Naive B cell (primary cell): ENCODE measurements around the gene VEPH1. TPM values are rescaled to one million over a fixed set of nuclear protein-coding genes. Genes with fewer than 3 reads are reported as not detected.

ENCODE experiments used
- ATAC-seq, 2 donors: fragments of 150-1000 bp; cut with Tn5 transposase; 2 replicates each; pipeline ENCODE4 v1.10.0; 2021; ENCODE audit warnings: low read depth in 2 of 2, mild to moderate bottlenecking in 2 of 2, moderate library complexity in 2 of 2
- DNase-seq: peaks from one replicate; pipeline ENCODE4 v3.0.0; 2022
- H3K27ac Mint-ChIP-seq, 6 donors: one replicate each; pipeline ENCODE4 v1.8.0; 2020 to 2022; ENCODE audit warnings: mild to moderate bottlenecking in 6 of 6, mixed read lengths in 6 of 6, moderate library complexity in 5 of 6, inconsistent platforms in 2 of 6
- H3K27me3 Mint-ChIP-seq, 3 donors: one replicate each; pipeline ENCODE4 v1.8.0; 2021 to 2022; ENCODE audit warnings: mixed read lengths in 3 of 3, mild to moderate bottlenecking in 1 of 3
- H3K36me3 Mint-ChIP-seq, 2 donors: one replicate each; pipeline ENCODE4 v1.8.0; 2020 to 2022; ENCODE audit warnings: mixed read lengths in 2 of 2, inconsistent platforms in 1 of 2, mild to moderate bottlenecking in 1 of 2
- H3K4me1 Mint-ChIP-seq, 3 donors: one replicate each; pipeline ENCODE4 v1.8.0; 2020 to 2022; ENCODE audit warnings: mixed read lengths in 3 of 3, inconsistent platforms in 1 of 3, mild to moderate bottlenecking in 1 of 3, moderate library complexity in 1 of 3
- H3K4me3 Mint-ChIP-seq, 8 donors: one replicate each; pipeline ENCODE4 v1.8.0; 2020 to 2022; ENCODE audit warnings: mild to moderate bottlenecking in 8 of 8, mixed read lengths in 8 of 8, moderate library complexity in 8 of 8, inconsistent platforms in 2 of 8
- H3K9me3 Mint-ChIP-seq, 7 donors: one replicate each; pipeline ENCODE4 v1.8.0; 2020 to 2022; ENCODE audit warnings: mixed read lengths in 7 of 7, mild to moderate bottlenecking in 5 of 7, inconsistent platforms in 2 of 7, moderate library complexity in 1 of 7
- polyA plus RNA-seq, 6 donors: library from polyadenylated mRNA; unstranded; fragments of 300-500 nt; fragmentation: Illumina TruSeq; gene quantifications; one replicate each; pipeline ENCODE4 v1.2.3, GENCODE V29; 2021; ENCODE audit warnings: low read depth in 6 of 6

Gene VEPH1
- polyA plus RNA-seq, result 1 to 10 TPM in 1 of 6 donors, under 1 TPM in 1, not detected in 4; 0.20 to 1.6 TPM

DNA sequence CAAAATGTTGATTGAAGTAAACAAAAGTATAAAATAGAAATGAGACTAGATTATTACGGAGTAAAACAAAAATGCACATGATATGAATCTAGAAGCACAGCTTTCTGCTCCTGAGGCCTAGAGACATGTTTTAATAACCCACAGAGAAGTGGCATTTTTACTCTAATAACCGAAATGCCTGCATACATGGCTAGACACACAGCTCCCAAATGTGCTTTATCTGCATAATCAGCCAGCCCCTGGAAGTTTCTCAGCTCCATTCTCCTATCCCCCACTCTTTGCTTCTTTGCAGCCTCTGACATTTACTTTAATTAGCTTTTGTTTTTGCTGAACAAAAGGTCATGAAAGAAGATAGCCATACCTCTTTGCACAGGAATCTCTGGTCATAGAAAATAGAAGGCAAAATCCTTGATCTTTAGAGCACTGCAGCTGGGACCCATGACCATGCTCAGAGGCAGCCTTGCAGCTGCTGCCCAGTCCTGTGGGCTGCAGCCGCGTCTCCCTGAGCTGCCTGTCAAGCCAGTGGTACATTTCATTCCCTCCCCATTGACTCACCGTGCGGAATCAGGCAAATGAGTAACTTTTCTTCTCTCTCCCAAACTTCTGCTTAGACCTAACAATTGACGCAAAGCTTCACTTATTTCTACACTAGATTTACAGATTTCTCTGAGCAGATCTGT is at the start of gene VEPH1:
Gene VEPH1 (minus strand): TSS at position 501 of the 680 bp plus-strand sequence. CDS start 8,067 bp downstream, outside the sequence.
- Mint-ChIP-seq H3K4me3 (no peak within 1 kb of the TSS), H3K9me3 (peaks cover 0 to 5% (median 0%) of the 10 kb centered on the region in 7 donors), H3K27me3 (peaks cover 14 to 50% (median 39%) of the 10 kb centered on the region in 3 donors)

DNA sequence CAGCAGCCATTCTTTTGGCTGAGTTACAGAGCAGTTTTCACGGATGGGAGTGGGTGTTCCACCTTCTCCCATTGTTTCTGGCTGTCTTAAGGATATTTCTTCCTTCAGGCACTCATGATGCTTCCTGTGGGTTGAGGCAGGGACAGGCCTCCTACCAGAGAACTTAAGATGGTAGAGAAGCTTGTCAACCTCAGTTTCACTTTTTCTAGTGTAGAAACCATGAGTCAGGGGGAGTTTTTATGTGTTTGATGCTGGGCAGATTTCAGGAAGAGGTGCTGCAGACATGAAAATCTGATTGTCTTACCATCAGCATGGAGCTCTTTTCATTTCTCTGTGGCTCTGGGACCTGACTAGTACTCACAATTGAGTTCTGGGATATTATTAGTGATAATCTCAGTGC is 48.7 kb upstream of the VEPH1 start:
- H3K4me1 Mint-ChIP-seq, result no peaks in the 10 kb centered on the region
- H3K4me3 Mint-ChIP-seq, result no peak overlapping the region
- H3K27ac Mint-ChIP-seq, result no peak overlapping the region
- DNase-seq (no peak), ATAC-seq (no peak)
- no peaks in the 10 kb centered on the region for H3K36me3 Mint-ChIP-seq
- H3K9me3 Mint-ChIP-seq, result peaks cover 0 to 26% (median 10%) of the 10 kb centered on the region in 7 donors
- H3K27me3 Mint-ChIP-seq, result peaks cover 5 to 28% (median 24%) of the 10 kb centered on the region in 3 donors

More for the DNA sequence above, at the start of gene VEPH1:
- Mint-ChIP-seq H3K4me1 (peaks cover 10 to 11% (median 11%) of the 10 kb centered on the region in 3 donors), H3K36me3 (no peaks in the 10 kb centered on the region), H3K27ac (peak within 1 kb of the TSS in 1 of 6 donors; percentile 39)
- ATAC-seq, result no peak
- no peak for DNase-seq

DNA sequence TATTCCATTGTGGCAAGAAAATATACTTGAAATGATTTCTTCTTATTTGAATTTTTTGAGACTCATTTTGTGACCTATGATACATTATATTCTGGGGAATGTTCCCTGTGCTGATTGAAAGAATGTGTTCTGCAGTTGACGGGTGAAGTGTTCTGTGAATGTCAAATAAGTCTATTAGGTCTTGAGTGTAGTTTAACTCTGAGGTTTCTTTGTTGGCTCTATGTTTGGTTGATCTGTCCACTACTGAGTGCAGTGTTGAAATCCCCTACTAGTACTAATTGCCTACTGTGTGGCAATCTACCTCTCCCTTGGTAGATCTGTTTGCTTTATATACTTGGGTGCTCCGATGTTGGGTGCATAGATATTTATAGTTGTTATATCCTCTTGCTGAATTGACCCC is 46.3 kb upstream of the VEPH1 start:
- DNase-seq (no peak), ATAC-seq (no peak)
- Mint-ChIP-seq H3K36me3 (no peaks in the 10 kb centered on the region), H3K27me3 (peaks cover 7 to 26% (median 8%) of the 10 kb centered on the region in 3 donors), H3K9me3 (peaks cover 0 to 27% (median 10%) of the 10 kb centered on the region in 7 donors), H3K4me3 (no peak overlapping the region), H3K4me1 (no peaks in the 10 kb centered on the region), H3K27ac (no peak overlapping the region)

DNA sequence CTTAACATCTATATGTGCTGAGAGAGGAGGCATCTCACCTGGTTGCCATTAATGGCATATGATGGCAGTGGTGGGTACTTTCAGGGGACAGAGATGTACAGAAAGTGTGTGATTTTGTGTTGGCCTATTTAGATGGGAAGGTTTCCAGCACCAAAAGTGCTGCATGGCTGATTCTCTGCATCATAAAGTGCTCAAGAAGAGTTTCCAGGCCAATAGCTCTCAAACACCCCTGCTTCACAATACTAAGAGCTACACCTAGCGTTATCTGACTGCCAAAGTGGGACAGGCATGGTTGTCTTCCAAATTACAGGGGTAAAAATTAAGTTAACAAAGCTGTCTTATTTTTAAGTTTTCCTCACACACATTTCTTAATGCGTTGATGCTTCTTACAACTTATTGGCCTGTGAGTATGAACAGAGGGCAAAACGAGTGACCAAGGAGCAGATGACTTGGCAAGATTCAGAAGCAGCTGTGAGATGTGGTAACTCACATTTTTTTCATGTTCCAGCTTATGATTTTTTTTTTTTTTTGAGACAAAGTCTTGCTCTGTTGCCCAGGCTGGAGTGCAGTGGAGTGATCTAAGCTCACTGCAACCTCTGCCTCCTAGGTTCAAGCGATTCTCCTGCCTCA is 41.4 kb upstream of the VEPH1 start:
- ATAC-seq (no peak), DNase-seq (no peak)
- no peak overlapping the region for H3K4me3 Mint-ChIP-seq
- peaks cover 3 to 9% of the 10 kb centered on the region in 2 donors for H3K36me3 Mint-ChIP-seq
- H3K4me1 Mint-ChIP-seq, result no peaks in the 10 kb centered on the region
- H3K9me3 Mint-ChIP-seq, result peaks cover 0 to 14% (median 7%) of the 10 kb centered on the region in 7 donors
- peaks cover 26 to 56% (median 41%) of the 10 kb centered on the region in 3 donors for H3K27me3 Mint-ChIP-seq
- H3K27ac Mint-ChIP-seq, result no peak overlapping the region

GRCh38 chr3:157543501-157544035 is 40.4 kb upstream of the VEPH1 start:
- DNase-seq (no peak), ATAC-seq (no peak)
- Mint-ChIP-seq H3K9me3 (peaks cover 0 to 14% (median 7%) of the 10 kb centered on the region in 7 donors), H3K4me1 (no peaks in the 10 kb centered on the region), H3K36me3 (peaks cover 3 to 9% of the 10 kb centered on the region in 2 donors), H3K27me3 (peaks cover 31 to 63% (median 44%) of the 10 kb centered on the region in 3 donors), H3K27ac (no peak overlapping the region), H3K4me3 (no peak overlapping the region)

GRCh38 chr3:157542711-157543500 is 39.7 kb upstream of the VEPH1 start:
- DNase-seq, result no peak
- Mint-ChIP-seq H3K36me3 (peaks cover 3 to 9% of the 10 kb centered on the region in 2 donors), H3K27me3 (peaks cover 31 to 59% (median 44%) of the 10 kb centered on the region in 3 donors), H3K9me3 (peaks cover 0 to 14% (median 5%) of the 10 kb centered on the region in 7 donors), H3K4me3 (peak overlapping the region in 1 of 8 donors; percentile 63), H3K27ac (no peak overlapping the region), H3K4me1 (no peaks in the 10 kb centered on the region)
- ATAC-seq, result no peak

DNA sequence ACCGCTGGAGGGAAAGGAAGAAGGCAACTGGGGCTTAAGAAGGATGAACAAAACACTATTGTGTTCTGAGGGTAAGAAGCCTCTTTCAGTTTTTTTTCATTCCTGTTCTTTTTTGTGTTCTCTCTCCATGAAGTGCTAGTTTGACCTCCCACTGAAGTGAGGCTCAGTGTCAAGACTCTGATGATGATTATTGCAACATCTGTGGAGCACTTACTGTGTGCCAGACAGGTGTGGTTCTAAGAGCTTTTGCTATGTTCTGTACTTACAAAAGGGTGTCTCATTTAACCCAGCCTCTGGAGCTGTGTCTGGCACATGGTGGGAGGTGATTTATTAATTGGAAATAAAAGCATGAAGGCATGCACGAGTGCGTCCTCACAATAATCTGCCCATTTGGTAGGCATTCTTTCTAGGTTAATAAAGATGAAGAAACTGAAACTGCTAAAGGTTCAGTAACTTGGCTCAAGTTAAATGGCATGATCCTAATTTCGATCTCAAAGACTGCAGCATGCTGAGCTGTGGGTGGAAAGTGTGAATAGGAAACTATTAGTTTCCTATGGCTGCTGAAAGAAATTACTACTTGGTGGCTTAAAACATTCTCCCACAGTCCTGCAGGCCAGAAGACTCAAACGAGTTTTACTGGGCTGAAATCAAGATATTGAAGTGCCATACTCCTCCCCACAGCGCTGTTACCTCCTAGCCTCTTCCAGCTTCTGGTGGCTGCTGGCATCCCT is 38.5 kb upstream of the VEPH1 start:
- Mint-ChIP-seq H3K36me3 (peaks cover 3 to 9% of the 10 kb centered on the region in 2 donors), H3K9me3 (peaks cover 0 to 14% (median 5%) of the 10 kb centered on the region in 7 donors), H3K4me3 (no peak overlapping the region), H3K27ac (no peak overlapping the region), H3K4me1 (no peaks in the 10 kb centered on the region), H3K27me3 (peaks cover 31 to 56% (median 44%) of the 10 kb centered on the region in 3 donors)
- DNase-seq (no peak), ATAC-seq (no peak)

DNA sequence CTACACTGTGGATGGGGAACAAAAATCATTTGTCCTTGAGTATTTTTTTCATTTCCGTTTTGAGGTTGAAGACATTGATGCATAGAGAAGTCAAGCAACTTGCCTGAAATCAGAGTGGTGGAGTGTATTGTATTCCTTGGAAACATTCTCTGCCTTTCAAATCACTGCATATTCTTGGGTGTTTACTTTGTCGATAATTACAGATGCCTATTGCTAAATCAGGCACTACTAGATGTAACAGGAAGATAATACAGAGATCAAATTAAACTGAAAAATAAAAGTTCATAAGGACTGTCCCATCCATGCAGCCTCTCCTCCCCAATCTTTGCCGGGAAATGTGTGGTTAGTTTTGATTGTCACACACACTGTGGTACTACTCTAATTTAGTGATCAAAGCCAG is 37.4 kb upstream of the VEPH1 start:
- Mint-ChIP-seq H3K36me3 (peaks cover 3 to 9% of the 10 kb centered on the region in 2 donors), H3K4me1 (no peaks in the 10 kb centered on the region), H3K9me3 (peaks cover 0 to 14% (median 6%) of the 10 kb centered on the region in 7 donors), H3K4me3 (no peak overlapping the region), H3K27ac (no peak overlapping the region), H3K27me3 (peaks cover 27 to 47% (median 44%) of the 10 kb centered on the region in 3 donors)
- ATAC-seq, result no peak
- no peak for DNase-seq

DNA sequence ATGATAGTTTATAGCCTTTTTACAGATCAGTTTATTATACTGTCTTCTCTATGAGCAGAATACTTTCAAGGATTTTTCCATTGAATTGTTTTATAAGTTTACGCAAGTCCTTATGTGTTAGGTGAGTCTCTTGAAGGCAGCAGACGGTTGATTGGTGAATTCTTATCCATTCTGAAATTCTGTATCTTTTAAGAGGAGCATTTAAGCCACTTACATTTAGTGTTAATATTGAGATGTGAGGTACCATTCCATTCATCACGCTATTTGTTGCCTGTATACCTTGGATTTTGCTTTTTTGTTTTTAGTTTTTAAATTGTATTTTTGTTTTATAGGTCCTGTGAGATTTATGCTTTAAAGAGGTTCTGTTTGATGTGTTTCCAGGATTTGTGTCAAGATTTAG is 32.5 kb upstream of the VEPH1 start:
- Mint-ChIP-seq H3K36me3 (no peaks in the 10 kb centered on the region), H3K9me3 (peaks cover 0 to 7% (median 0%) of the 10 kb centered on the region in 7 donors), H3K27ac (no peak overlapping the region), H3K4me3 (no peak overlapping the region), H3K4me1 (no peaks in the 10 kb centered on the region), H3K27me3 (peaks cover 8 to 13% (median 10%) of the 10 kb centered on the region in 3 donors)
- no peak for ATAC-seq
- DNase-seq, result no peak

- ATAC-seq, result no peak
- Mint-ChIP-seq H3K4me1 (no peaks in the 10 kb centered on the region), H3K27me3 (peaks cover 4 to 8% (median 5%) of the 10 kb centered on the region in 3 donors), H3K27ac (no peak overlapping the region), H3K4me3 (no peak overlapping the region), H3K9me3 (peaks cover 0 to 7% (median 0%) of the 10 kb centered on the region in 7 donors), H3K36me3 (no peaks in the 10 kb centered on the region)
- DNase-seq, result no peak
These were observed 31.5 kb upstream of the VEPH1 start for GRCh38 chr3:157534725-157535161.

- DNase-seq, result no peak
- no peak overlapping the region for H3K27ac Mint-ChIP-seq
- ATAC-seq, result no peak
- H3K4me1 Mint-ChIP-seq, result no peaks in the 10 kb centered on the region
- H3K27me3 Mint-ChIP-seq, result no peaks in the 10 kb centered on the region
- no peak overlapping the region for H3K4me3 Mint-ChIP-seq
- peaks cover 0 to 7% (median 0%) of the 10 kb centered on the region in 7 donors for H3K9me3 Mint-ChIP-seq
- no peaks in the 10 kb centered on the region for H3K36me3 Mint-ChIP-seq
These were observed 30.3 kb upstream of the VEPH1 start for GRCh38 chr3:157533298-157534070.
